ENCODE data around the gene ACCS. TPM values are rescaled to one million over a fixed set of nuclear protein-coding genes. Genes with fewer than 3 reads are reported as not detected.

Gene ACCS
- total RNA-seq, 1 donor from 2014 or later, result 38.8 TPM

GRCh38 chr11:44018829-44019228 is 47.2 kb upstream of the ACCS start:
- no peak for DNase-seq (ENCODE audit: low spot score)
- H3K4me1 Mint-ChIP-seq (ENCODE audit: unreplicated experiment), result no peaks in the 10 kb centered on the region
- no peak for TF ChIP-seq CTCF (IDR thresholded peaks at IDR 0.05; ENCODE audit: unreplicated experiment)
- no peak overlapping the region for H3K27ac Mint-ChIP-seq (ENCODE audit: unreplicated experiment)
- H3K4me3 Mint-ChIP-seq (ENCODE audit: unreplicated experiment), result no peak overlapping the region
- no peaks in the 10 kb centered on the region for H3K36me3 Mint-ChIP-seq (ENCODE audit: low read depth, unreplicated experiment)
- peaks cover 1% of the 10 kb centered on the region for H3K27me3 Mint-ChIP-seq (ENCODE audit: unreplicated experiment)
- no peaks in the 10 kb centered on the region for H3K9me3 Mint-ChIP-seq (ENCODE audit: unreplicated experiment)

- Mint-ChIP-seq H3K4me3 (ENCODE audit: unreplicated experiment) (no peak overlapping the region), H3K27me3 (ENCODE audit: unreplicated experiment) (peaks cover 1% of the 10 kb centered on the region), H3K9me3 (ENCODE audit: unreplicated experiment) (no peaks in the 10 kb centered on the region), H3K36me3 (ENCODE audit: low read depth, unreplicated experiment) (no peaks in the 10 kb centered on the region), H3K4me1 (ENCODE audit: unreplicated experiment) (peaks cover under 1% of the 10 kb centered on the region), H3K27ac (ENCODE audit: unreplicated experiment) (no peak overlapping the region)
- no peak for DNase-seq (ENCODE audit: low spot score)
- peak; percentile 37 for TF ChIP-seq CTCF (IDR thresholded peaks at IDR 0.05; ENCODE audit: unreplicated experiment)
Observed at GRCh38 chr11:44024977-44025376, 41.1 kb upstream of the ACCS start.

GRCh38 chr11:44025727-44026126 is 40.3 kb upstream of the ACCS start:
- H3K9me3 Mint-ChIP-seq (ENCODE audit: unreplicated experiment), result no peaks in the 10 kb centered on the region
- no peaks in the 10 kb centered on the region for H3K36me3 Mint-ChIP-seq (ENCODE audit: low read depth, unreplicated experiment)
- H3K27ac Mint-ChIP-seq (ENCODE audit: unreplicated experiment), result no peak overlapping the region
- no peak for DNase-seq (ENCODE audit: low spot score)
- TF ChIP-seq CTCF (IDR thresholded peaks at IDR 0.05; ENCODE audit: unreplicated experiment), result no peak
- peaks cover 2% of the 10 kb centered on the region for H3K4me1 Mint-ChIP-seq (ENCODE audit: unreplicated experiment)
- H3K4me3 Mint-ChIP-seq (ENCODE audit: unreplicated experiment), result no peak overlapping the region
- H3K27me3 Mint-ChIP-seq (ENCODE audit: unreplicated experiment), result peaks cover 1% of the 10 kb centered on the region

GRCh38 chr11:44028401-44028800 is 37.7 kb upstream of the ACCS start:
- Mint-ChIP-seq H3K36me3 (ENCODE audit: low read depth, unreplicated experiment) (no peaks in the 10 kb centered on the region), H3K4me3 (ENCODE audit: unreplicated experiment) (no peak overlapping the region), H3K27ac (ENCODE audit: unreplicated experiment) (no peak overlapping the region), H3K9me3 (ENCODE audit: unreplicated experiment) (no peaks in the 10 kb centered on the region), H3K4me1 (ENCODE audit: unreplicated experiment) (peaks cover 2% of the 10 kb centered on the region), H3K27me3 (ENCODE audit: unreplicated experiment) (peaks cover under 1% of the 10 kb centered on the region)
- no peak for DNase-seq (ENCODE audit: low spot score)
- no peak for TF ChIP-seq CTCF (IDR thresholded peaks at IDR 0.05; ENCODE audit: unreplicated experiment)

GRCh38 chr11:44028816-44029506 is 37.1 kb upstream of the ACCS start:
- peaks cover 3% of the 10 kb centered on the region for H3K36me3 Mint-ChIP-seq (ENCODE audit: low read depth, unreplicated experiment)
- no peak overlapping the region for H3K27ac Mint-ChIP-seq (ENCODE audit: unreplicated experiment)
- H3K4me1 Mint-ChIP-seq (ENCODE audit: unreplicated experiment), result peaks cover 2% of the 10 kb centered on the region
- no peak for DNase-seq (ENCODE audit: low spot score)
- no peak for TF ChIP-seq CTCF (IDR thresholded peaks at IDR 0.05; ENCODE audit: unreplicated experiment)
- no peaks in the 10 kb centered on the region for H3K27me3 Mint-ChIP-seq (ENCODE audit: unreplicated experiment)
- no peaks in the 10 kb centered on the region for H3K9me3 Mint-ChIP-seq (ENCODE audit: unreplicated experiment)
- no peak overlapping the region for H3K4me3 Mint-ChIP-seq (ENCODE audit: unreplicated experiment)
